NCI-H1436 (cell line): Measurements from ENCODE around the gene DEPDC1.
A peak's percentile ranks its signal among the peaks of the same experiment; 100 is the strongest.
"Not testable (repeated sequence)": the region's sequence is repeated elsewhere in the genome, so short reads cannot be mapped to it uniquely, and the experiment has no call there.

Experiments
- DNase-seq: peaks from one replicate; lab custom pipeline; 2025; lab: John Stamatoyannopoulos, UW

DEPDC1 gene

GRCh38 chr1:68496680-68497357, at the start of gene DEPDC1:
TSS of gene DEPDC1 (minus strand) at chr1:68497082. CDS start at chr1:68496999, 83 bp downstream.
- peak; percentile 89 for DNase-seq

GRCh38 chr1:68544651-68545050, 47.8 kb upstream of the DEPDC1 start:
- no peak for DNase-seq

- no peak for DNase-seq
Observed at GRCh38 chr1:68542586-68542985, 45.7 kb upstream of the DEPDC1 start.

GRCh38 chr1:68538941-68539340, 42.1 kb upstream of the DEPDC1 start:
- DNase-seq: no peak

- no peak for DNase-seq
Observed at GRCh38 chr1:68528243-68528642, 31.4 kb upstream of the DEPDC1 start.

- no peak for DNase-seq
Observed at GRCh38 chr1:68525781-68526180, 28.9 kb upstream of the DEPDC1 start.

- no peak for DNase-seq
Observed at GRCh38 chr1:68521286-68521685, 24.4 kb upstream of the DEPDC1 start.

GRCh38 chr1:68516066-68516465, 19.2 kb upstream of the DEPDC1 start:
- DNase-seq: no peak

- DNase-seq: no peak
Observed at GRCh38 chr1:68511254-68511653, 14.4 kb upstream of the DEPDC1 start.

GRCh38 chr1:68506386-68506785, 9.5 kb upstream of the DEPDC1 start:
- DNase-seq: no peak

GRCh38 chr1:68503085-68503484, 6.2 kb upstream of the DEPDC1 start:
- no peak for DNase-seq

- no peak for DNase-seq
Observed at GRCh38 chr1:68497358-68497698, 446 bp upstream of the DEPDC1 start.

- DNase-seq: no peak
Observed at GRCh38 chr1:68495968-68496679, 758 bp downstream of the DEPDC1 start.

GRCh38 chr1:68495532-68495931, 1.4 kb downstream of the DEPDC1 start:
- no peak for DNase-seq

- no peak for DNase-seq
Observed at GRCh38 chr1:68493193-68493592, 3.7 kb downstream of the DEPDC1 start.

- DNase-seq: not testable (repeated sequence)
Observed at GRCh38 chr1:68492255-68492654, 4.6 kb downstream of the DEPDC1 start.

GRCh38 chr1:68490046-68490651, 6.7 kb downstream of the DEPDC1 start:
- DNase-seq: no peak

- DNase-seq: no peak
Observed at GRCh38 chr1:68485431-68486022, 11.4 kb downstream of the DEPDC1 start.

GRCh38 chr1:68484618-68485017, 12.3 kb downstream of the DEPDC1 start:
- DNase-seq: no peak

GRCh38 chr1:68481041-68481440, 15.8 kb downstream of the DEPDC1 start:
- DNase-seq: no peak

GRCh38 chr1:68479501-68479900, 17.4 kb downstream of the DEPDC1 start:
- no peak for DNase-seq

- no peak for DNase-seq
Observed at GRCh38 chr1:68478662-68479061, 18.2 kb downstream of the DEPDC1 start.

GRCh38 chr1:68476626-68477025, 20.3 kb downstream of the DEPDC1 start:
- not testable (repeated sequence) for DNase-seq
